HG03045 (cell line): Measurements from ENCODE around the gene TMEM18.
"Not testable (repeated sequence)": the region's sequence is repeated elsewhere in the genome, so short reads cannot be mapped to it uniquely, and the experiment has no call there.

Experiments
- ATAC-seq: cut with Tn5 transposase; IDR thresholded peaks from one replicate; pipeline ENCODE4 v1.9.1; 2021; ENCODE audit warnings: mild to moderate bottlenecking, moderate library complexity; ENCODE audit not compliant: unreplicated experiment

TMEM18 gene

GRCh38 chr2:677056-677958 is at the start of gene TMEM18:
Gene TMEM18, minus strand, starts transcription at chr2:677406. Its CDS starts 61 bp downstream, at chr2:677345.
- ATAC-seq, result peak; percentile 58

- ATAC-seq, result peak; percentile 90
These were observed 49.0 kb upstream of the TMEM18 start for GRCh38 chr2:726169-726568.

GRCh38 chr2:725468-725867 is 48.3 kb upstream of the TMEM18 start:
- no peak for ATAC-seq

- ATAC-seq, result no peak
These were observed 46.6 kb upstream of the TMEM18 start for GRCh38 chr2:723761-724160.

- no peak for ATAC-seq
These were observed 43.6 kb upstream of the TMEM18 start for GRCh38 chr2:720842-721241.

- ATAC-seq, result no peak
These were observed 42.5 kb upstream of the TMEM18 start for GRCh38 chr2:719734-720133.

- ATAC-seq, result no peak
These were observed 42.0 kb upstream of the TMEM18 start for GRCh38 chr2:719191-719590.

- no peak for ATAC-seq
These were observed 40.5 kb upstream of the TMEM18 start for GRCh38 chr2:717661-718060.

- no peak for ATAC-seq
These were observed 38.8 kb upstream of the TMEM18 start for GRCh38 chr2:715854-716560.

GRCh38 chr2:715038-715437 is 37.8 kb upstream of the TMEM18 start:
- ATAC-seq, result no peak

- peak; percentile 97 for ATAC-seq
These were observed 37.0 kb upstream of the TMEM18 start for GRCh38 chr2:714005-714741.

GRCh38 chr2:710867-711665 is 33.9 kb upstream of the TMEM18 start:
- ATAC-seq, result no peak

GRCh38 chr2:709138-709765 is 32.0 kb upstream of the TMEM18 start:
- ATAC-seq, result no peak

GRCh38 chr2:708667-709066 is 31.5 kb upstream of the TMEM18 start:
- ATAC-seq, result no peak

GRCh38 chr2:705971-706511 is 28.8 kb upstream of the TMEM18 start:
- peak; percentile 93 for ATAC-seq

- ATAC-seq, result not testable (repeated sequence)
These were observed 25.6 kb upstream of the TMEM18 start for GRCh38 chr2:702765-703164.

GRCh38 chr2:696999-697627 is 19.9 kb upstream of the TMEM18 start:
- ATAC-seq, result no peak

GRCh38 chr2:696463-696862 is 19.3 kb upstream of the TMEM18 start:
- peak; percentile 76 for ATAC-seq

GRCh38 chr2:694906-695510 is 17.8 kb upstream of the TMEM18 start:
- no peak for ATAC-seq
